Activated CD8-positive, alpha-beta memory T cell treated with anti-CD3 and anti-CD28 coated beads, Interleukin-2, amount 50 U/mL, for 24 hours (primary cell): ENCODE results near the gene ERMARD.

Experiments
- DNase-seq: peaks from one replicate; pipeline ENCODE4 v3.0.0-alpha.2; 2020; ENCODE audit errors: extremely low read depth

ERMARD gene

DNA sequence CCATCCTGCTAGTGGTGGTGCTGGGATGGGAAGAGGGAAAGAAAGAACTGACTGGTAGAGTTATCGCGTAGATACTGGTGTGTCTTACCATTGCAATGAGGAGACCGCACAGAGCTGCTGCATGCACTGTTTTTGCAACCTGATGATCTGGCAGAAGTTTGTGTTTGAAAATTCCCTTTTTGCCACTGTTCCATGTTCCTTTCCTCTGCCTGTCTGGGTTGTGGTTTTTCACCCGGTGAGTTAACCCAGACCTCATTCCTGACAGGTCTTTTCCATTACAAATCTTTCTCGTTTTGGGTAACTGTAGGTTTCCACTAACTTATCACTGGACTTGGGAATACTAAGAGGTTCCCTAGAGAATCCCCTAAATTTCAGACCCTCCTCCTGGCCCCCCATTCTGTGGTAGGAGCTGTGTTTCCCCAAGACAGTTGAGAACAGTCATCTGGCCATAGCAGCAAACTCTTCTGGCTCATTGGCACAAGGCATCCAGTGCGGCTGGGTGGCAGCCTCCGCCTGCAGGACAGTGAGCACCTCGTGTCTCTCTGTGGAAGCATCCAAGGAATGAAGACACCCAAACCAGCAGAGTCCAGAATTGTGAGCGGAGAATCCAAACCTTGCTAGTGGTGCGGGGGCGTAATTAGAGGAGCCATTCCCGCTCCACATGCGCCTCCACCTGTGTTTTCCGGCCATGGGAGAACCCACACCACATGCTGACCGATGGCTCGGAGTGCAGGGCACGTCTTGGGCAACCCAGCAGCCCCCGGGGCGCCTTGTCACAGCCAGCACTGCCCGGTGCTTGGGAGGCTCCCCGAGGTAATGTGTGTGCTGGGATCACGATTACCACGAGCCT, 32.8 kb downstream of the ERMARD start:
- DNase-seq: no peak

DNA sequence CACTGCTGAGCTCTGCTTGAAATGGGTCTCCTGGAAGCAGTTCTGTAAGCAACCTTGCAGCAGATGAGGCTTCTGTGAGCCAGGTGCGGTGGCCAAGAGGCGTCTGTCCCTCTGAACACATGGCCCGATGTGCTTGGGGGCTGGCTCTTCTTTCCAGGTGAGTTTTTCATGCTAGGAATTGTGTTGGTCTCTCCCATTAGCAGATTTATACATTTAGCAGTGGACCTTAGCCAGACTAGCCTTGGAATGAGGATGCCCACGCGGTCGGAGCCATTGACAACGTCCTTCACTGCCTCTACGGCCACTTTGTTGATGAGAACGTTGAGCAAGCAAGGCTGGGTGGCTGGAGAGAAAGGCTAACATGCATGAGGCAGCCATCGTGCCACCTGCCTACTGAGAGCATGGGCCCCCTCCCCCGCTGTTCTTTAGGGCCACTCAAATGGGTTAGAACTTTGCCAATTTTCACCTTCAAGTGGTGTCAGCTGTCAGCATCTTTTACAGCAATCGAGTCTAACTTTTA, 33.5 kb downstream of the ERMARD start:
- no peak for DNase-seq

DNA sequence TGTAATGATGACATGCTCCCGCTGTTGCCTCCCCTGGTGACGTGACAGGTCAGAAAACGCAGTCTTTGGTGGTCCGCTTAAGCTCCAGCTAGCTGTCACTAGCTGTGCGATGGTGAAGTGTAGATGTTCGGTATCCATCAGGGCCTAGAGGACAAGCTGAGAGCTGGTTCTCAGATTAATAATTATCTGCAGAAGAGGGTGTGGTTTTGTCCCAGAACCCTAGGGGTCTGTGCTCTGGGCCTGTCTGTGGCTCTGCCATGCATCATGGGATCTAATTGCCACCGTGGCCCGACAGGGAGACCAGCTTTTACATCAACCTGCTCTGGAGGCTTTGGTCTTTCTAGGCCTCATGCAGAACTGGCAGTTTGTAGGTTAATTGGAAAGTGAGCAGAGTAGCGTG, 34.1 kb downstream of the ERMARD start:
- DNase-seq: no peak

DNA sequence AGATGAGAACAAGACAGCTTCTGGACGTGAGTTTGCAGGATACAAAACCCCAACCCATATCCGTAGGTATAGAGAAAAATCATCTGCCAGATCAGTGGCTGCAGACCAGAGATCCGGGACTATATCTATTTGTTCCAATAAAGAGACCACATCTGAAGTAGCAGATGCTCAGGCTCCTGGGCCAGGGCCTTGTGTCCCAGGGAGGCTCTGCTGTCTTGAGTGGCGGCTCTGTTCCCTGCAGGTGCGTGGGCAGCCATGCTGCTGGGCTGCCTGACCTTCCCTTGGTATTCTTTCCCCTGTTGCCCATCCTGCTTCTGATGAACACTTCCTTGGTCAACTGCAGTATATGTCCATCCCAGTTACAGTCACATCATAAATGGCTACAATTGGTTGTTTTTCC, 34.9 kb downstream of the ERMARD start:
- DNase-seq: no peak

DNA sequence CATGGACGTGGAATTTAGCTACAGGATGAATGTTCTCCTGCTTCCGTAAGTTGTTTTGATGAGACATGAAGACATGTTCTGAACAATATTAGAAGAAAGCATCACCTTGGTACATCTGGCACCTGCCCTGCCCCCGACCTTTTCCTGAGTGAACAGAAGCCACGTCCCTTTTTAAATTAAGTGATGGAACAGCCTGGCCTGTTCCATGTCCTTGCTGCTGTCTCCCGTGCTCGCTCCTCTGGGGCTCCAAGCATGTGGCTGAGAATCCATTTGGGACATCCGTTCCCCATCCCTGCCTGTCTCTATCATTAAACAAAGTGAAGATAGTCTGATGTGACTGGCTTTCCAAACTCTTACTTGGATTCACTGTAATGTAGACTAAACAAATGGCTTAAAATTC, 36.4 kb downstream of the ERMARD start:
- no peak for DNase-seq

DNA sequence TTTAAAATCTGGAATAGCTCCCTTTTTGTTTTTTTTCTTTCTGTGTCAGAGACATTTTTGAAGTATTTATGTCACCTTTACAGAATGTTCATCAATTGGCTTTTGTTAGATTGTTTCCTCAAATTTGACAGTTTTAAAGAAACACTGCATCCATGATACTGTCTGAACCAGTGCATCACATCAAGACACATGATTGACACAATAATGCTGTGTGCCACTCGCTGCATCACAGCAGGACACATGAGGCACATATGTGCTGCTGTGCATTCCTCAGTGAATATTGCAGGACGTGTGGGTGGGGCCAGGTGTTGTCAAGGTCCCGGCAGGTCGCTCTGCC, 37.4 kb downstream of the ERMARD start:
- DNase-seq: no peak

DNA sequence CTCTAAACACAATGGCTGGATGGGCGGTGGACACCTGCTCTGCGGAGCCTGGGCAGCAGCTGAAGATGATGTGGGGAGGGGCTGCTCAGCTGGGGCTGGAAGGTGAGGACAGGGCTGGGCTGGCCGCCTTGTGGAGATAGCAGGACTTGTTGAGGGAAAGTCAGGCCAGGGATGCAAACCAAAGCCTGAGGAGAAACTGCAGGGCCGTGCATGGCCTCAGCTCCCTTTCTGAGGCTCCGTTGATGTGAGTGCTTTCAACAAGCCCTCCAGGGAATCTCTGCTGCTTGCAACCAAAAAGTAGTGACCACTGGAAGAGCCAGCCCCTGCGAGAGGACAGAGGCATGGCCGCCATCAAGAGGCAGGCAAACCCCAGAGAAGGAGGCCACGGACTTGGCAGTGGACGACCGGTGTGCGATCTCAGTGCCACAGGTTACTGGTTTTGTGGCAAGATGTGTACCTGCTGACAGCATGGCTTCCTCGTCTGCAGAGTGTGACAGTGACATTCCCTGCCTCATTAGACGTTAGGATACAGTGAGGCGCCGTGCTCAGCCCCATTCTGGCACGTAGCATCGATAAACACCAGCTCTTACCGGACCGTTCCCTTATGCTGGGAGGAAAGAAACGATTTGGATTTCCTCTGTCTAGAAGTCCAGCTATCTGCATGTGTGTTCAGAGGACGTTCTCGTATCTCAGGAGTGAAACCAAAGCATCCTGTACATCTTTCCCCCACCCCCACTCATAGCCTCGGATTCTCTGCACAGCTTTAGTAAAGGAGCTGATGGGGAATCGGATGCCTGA, 37.9 kb downstream of the ERMARD start:
- DNase-seq: no peak

DNA sequence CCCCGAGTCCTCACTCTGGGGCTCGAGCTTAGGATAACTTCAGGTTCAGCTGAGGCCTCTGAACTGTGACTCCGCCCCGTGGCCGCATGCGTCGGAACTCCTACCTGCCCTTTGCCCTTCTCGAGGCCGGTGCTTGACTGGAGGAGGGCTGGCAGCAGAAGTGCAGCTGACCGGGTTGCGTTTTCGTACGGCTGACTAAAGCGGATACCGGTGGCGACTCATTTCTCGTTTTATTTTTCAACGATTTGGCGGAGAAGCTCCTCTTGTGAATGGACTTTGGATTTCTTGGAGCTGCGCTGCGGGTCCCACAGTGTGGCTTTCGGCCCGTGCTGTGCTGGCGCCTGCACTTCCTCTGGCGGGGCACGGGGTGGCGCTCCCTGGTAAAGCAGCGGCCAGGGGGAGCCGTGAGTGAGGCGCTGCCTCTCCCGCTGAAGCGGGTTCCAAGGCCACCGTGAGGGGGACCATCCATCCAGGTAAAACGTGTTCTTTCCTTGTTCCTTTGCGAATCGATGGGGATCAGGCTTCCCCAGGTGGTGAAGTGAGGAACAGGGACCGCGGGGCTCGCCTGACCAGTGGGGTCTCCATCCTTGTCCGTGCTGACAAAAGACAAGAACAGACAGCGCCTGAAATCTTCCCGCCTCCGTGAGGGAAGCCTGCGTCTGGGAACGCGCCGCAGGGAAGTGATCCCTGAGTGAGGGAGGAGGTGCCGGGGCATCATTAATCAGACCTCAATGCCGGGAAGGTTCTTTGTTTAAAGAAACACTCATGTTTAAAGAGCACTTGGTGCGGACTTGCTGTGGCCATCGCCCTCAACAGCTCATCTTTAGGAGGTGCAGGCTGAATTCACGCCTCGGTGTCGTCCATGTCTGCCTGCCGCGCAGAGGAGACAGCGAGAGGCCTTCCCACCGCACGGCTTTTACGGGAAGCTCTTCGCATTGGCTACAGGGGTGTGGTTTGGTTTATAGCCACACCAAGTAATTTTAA, 38.8 kb downstream of the ERMARD start:
- peak; percentile 38 for DNase-seq

DNA sequence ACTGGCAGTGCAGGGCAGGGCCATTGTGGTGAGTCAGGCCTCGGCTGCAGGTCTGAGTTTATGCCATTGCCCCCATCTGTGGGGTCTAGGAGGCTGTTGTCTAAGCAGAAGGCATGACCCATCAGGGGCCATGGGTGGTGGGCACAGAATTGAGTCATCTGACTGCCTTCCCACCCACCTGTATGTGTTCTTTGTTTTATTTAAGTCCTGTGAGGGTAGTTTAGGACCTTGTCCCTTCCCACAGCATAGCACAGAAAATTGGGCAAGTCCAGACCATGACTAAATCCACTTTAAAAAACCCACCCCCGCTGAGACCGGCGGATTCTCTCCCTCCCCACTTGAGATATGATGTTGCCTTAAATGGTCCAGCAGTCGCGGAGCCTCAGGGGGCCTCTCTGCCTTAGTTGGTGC, 40.3 kb downstream of the ERMARD start:
- DNase-seq: no peak

DNA sequence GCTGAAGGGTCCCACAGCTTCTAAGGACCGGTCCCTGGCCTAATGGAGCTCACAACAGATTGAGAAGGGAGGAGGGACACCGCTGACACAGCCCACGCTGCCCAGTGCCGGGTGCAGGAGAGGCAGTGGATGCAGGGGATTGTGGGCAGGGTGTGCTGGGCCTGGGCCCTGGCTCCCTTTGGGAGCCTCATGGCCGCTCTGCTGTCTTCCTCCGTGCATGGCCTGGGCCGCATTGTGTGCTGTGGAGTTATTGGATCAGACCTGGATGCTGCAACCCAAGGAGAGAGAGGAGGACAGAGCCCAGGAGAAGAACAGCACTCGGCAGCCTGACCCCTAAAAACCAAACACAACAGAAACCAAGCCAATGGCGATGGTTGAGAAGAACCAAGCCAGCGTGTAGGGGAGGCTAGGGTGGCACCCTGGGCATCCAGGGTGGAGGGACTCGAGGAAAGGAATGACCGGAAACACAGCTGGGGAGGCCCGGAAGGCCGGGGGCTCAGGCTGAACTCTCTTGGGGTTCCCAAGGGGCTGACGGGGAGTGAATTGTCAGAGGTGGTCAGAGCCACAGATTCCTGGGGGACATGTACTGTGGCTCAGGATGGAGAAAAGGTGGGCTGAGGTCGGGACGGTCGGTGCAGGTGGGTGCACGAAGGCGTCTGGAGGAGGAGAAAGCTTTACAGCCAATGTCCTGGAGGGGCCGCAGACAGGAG, 41.0 kb downstream of the ERMARD start:
- no peak for DNase-seq

DNA sequence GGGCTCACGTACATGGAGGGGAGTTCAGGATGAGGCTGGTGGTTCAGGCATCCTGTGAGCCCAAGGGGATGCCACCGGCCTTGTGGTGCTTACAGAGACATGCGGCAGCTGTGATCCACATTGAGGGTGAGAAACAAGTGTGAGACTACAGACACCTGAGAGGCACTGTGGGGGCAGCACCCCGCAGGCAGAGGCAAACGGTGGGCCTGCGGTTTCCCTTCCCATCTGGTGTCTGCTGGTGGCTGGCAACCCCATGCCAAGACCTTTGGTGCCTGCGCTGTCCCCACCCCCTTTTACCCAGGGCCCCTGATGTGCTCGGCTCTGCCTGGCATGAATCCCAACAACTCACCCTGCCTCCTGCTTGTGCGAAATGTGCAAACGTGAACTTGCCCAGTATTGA, 42.0 kb downstream of the ERMARD start:
- DNase-seq: no peak

DNA sequence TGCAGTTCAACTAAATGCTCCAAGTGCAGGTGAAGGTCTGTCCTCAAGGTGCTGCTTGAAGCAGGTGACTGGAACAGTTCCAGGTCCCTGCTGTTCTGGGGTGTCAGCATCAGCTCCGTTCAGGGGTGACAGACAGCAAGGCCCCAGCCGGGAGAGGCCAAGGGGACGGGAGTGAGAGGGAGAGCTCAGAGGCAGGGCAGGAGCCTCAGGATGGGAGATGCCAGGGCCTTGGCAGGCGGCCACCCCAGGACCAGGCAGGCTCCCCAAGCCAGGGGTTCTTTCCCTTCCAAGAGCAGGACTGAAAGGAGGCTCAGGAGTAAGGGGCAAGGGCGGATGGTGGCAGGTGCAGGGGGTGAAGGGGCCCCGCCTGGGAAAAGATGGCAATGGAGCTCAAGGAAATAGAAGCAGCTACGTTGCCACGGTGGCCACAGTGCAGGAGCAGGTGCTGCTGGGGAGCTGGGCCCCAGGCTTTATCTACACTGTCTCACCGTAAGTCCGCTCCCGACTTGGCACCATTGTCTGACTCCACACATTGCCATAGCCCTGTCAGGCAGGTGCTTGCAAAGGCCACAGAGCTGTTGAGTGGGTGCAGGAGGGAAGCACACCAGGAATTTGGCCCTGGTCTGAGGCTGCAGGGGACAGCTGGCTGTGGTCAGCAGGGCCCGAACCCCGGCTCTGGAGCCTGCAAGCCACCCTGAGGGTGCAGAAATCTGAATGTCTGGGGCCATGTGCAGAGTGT, 43.1 kb downstream of the ERMARD start:
- no peak for DNase-seq

DNA sequence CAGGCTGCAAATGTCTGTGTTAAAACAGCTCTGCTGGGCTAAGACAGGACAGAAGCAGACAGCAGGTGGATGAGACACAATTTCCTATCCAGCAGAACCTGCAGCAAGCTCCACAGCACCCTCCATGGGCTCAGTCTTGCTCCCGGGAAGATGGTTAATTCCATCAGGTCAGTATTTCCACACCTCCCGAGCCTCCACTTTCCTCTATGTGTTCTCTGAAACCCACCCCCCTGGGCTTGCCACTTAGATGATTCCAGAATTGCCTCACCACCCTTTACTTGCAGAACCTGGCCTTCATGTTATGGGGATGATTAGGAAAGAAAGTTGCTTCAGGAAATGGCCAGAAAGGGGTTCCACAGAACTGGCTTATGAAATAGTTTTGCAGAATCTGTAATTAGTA, 43.8 kb downstream of the ERMARD start:
- no peak for DNase-seq

DNA sequence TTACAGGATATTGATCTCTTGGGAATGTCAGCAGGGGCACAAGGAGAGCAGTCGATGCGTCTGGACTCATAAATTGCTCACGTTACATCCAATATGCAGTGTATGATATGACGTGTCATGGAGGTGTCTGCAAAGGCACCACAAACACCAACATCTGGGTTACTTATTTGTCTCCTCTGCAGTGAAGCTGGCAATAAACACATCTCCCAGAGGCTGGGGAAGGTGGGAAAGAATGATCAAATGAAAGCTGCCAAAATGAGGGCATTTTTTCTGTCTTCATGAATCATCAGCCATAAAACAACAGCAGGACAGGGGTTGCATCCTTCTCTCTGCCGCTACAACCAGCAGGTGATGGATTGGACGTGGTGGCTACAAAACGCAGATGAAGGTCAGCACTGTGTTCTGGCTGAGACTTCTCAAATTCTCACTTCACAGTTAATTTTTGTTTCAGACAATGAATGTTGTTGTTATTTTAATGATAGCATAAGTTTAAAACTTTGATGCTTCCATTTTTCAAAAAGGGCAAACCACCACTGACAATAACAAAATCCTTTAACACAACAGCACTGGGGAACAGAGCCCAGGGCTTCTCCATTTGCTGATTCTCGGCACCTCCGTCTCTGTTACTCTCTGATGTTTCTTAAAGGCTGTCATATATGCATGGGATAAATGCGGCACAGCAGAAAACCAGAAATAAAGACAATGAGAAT, 47.5 kb downstream of the ERMARD start:
- DNase-seq: no peak

DNA sequence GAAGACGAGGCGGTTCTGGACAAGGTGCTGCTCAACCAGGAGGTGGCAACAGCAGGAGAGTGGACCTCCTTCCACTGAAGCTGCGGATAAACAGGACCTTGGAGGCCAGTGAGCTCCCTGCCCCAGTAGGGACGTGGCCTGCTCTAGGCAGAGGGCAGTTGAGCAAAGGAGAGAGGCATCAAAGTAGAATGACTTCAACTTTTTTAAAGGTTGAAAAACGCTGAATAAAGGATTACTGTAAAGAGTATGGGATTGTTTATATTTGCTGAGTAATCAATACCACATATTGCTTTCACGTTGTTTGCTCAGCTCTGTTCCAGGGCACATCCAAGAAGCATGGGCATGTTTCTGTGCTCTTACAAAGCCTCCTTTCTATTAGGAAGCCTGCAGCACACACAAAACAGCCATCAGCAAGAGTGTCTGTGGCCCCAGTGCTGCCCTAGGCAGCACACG, 48.1 kb downstream of the ERMARD start:
- DNase-seq: no peak

DNA sequence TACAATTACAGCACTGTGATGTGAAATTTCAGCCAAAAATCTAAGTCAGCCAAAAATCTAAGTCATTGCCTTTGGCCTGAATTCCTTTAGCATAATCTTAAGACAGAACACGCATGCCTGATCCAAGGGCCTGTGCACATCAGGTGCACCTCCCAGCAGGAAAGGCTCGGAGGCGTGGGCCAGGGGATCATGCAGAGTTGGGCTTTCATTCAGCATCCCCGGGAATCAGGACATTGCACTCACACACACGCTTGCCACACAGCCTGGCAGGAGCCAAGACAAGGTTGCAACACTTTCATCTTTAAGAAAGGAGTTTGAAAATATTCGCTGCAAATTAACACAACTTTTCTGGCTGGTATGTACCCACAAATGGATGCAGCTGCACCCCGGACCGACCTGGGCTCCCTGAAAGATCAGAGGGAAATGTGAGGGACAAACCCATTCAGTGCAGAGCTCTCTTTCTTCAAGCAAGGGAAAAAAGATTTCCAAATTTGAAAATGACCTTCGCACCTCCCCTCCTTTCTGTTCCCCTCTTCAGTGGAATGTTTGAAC, 48.8 kb downstream of the ERMARD start:
- DNase-seq: no peak

DNA sequence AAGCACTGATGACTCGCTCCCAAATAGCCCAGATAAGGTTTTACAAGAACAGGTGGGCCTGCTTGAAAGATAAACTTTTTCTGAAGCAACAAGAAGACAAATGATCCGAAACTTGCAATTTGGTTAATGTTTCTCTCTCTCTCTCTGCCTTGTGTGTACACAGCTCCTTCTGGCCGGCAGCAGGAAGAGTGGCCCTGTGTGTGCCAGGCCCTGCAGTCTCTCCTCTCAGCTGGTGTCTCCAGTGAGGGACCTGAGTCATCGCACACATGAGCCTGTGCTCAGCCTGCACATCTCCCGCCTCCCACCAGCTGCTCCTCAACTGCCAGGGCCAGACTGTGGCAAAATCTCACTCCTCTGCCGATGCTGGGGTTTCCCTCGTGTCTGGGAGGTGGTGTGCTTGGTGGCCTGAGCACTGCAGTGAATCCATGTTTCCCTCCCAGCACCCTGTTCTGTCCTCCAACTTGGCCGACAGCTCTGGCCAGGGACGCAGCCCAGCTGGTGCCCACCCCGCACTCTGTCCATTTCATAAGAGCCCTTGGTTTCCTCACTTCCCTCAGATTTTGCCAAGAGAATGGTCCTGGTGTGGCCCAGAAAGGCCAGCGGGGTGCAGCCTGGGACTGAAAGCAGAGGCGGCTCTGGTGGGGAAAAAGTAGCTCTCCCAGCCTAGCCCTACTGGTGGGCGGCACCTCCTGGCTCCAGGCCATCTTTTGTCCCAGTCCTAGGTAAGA, 49.4 kb downstream of the ERMARD start:
- DNase-seq: no peak

DNA sequence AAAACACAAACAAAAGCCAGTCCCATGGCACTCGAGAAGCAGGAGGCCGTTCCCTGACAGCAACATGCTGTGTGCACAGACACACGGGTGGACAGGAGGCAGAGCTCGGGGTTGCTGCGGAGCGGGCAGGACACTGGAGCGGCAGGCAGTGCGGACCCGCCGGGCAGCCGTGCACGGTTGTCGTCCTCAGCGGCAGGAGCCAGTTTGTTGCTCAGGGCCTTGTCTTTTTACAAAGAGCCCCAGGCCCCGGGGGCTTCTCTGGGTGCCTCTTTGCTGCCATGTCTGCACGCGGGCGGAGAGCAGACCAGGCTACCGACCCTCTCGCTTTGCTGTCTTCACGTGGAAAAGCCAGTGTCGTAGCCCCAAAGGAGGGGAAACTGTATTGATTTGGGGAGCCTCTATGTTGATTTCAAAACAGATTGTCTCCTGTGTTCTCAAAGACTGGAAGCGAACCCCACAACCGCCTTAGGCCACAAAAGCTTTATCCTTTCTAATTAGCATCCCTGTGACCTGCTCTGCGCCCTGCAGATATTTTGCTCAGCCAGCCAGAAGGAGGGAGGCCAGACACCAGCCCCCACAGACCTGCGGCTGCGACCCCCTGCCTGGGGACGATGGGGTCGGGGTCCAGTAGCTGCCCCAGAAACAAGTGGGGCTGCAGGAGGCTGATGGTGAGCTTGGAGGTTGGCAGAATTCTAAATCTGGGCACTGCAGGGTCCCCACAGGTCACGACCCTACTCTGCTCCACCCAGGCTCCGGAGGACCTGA, 50.2 kb downstream of the ERMARD start:
- no peak for DNase-seq
